HG03025 (cell line): ENCODE results near the gene DCD.
"Not testable (repeated sequence)": the region's sequence is repeated elsewhere in the genome, so short reads cannot be mapped to it uniquely, and the experiment has no call there.

Source experiments
- ATAC-seq: cut with Tn5 transposase; IDR thresholded peaks from one replicate; pipeline ENCODE4 v1.9.1; 2021; ENCODE audit warnings: mild to moderate bottlenecking, moderate library complexity; ENCODE audit not compliant: unreplicated experiment, low FRiP score

Gene DCD

GRCh38 chr12:54648265-54648664 lies at the start of gene DCD:
DCD (minus strand) TSS chr12:54648365; CDS start chr12:54648303, 62 bp downstream.
- ATAC-seq: no peak

DNA sequence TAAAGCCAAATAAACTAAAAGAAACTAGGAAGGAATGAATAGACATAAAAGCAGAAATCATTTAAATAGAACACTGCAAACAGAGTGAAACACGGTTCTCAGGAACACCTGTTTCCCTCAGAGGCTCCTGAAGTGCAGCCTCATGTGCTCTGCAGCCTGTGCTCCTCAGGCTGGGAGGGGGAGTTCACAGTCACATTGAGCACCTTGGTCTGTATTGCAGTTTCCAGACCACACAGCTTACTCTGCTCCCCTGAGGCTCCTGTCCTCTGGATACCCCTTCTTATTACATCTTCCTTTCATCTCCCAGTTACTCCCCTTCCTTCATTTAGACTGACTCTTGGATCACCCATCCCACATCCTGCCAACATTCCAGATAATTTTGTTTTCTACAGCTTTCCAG lies 49.7 kb upstream of the DCD start:
- ATAC-seq: no peak

DNA sequence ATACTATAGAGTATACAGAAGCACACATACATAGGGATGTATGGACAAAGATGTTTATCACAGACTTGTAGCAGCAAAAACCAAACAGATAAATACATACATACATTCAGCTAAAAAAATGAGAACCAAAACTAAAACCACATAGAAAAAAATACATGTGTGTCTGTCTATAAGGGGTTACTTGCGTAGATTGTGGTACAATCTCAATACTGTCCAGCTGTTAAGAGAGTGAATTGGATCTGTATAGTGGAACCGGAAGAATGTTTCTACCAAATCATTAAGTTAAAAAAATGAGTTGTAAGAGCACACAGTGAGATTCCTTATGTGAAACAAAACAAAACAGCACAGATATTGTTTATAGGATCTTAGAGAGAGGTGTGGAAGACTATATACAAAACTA lies 44.2 kb upstream of the DCD start:
- no peak for ATAC-seq

- ATAC-seq: no peak
Measured at GRCh38 chr12:54689984-54690383, 41.8 kb upstream of the DCD start.

- ATAC-seq: no peak
Measured at GRCh38 chr12:54689034-54689372, 40.8 kb upstream of the DCD start.

- no peak for ATAC-seq
Measured at GRCh38 chr12:54688309-54689033, 40.3 kb upstream of the DCD start.

- no peak for ATAC-seq
Measured at GRCh38 chr12:54684636-54685630, 36.8 kb upstream of the DCD start.

- no peak for ATAC-seq
Measured at GRCh38 chr12:54683398-54683797, 35.2 kb upstream of the DCD start.

DNA sequence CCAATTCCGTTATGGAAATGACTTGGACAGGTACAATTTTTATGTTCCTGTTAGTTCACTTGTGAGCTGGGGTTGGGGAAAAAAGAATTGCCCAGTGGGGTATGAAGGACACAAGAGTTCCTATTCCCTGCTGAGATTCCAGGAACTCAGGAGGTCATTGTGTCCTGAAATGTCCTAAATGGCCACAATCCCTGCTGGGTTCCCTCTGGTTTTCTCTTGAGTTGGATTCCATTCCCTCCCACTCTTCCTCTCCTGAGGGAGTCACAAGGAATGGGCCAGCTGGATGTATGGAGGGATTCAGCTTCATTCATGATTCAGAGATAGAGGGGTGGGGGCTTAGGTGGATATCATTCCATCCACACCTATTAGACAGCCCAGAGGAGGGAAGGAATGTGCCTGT lies 34.5 kb upstream of the DCD start:
- no peak for ATAC-seq

DNA sequence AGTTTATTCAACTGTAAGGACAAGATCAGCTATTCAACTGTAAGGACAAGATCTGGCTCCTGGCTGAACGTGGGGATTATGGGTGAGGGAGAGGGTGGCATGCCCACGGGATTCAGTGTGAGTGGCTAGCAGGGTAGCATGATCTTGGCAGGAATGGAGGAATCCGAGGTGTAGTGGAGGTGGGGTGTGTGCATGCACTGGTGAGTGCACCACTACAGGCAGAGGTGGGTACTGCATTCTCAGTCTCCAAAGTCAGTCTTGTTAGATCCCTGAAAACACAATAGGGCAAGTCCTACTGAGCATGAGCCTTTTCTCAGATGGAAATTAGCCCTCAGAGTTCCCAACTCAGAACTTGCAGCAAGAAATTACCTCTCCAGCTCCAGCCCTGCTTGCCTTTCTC lies 32.2 kb upstream of the DCD start:
- no peak for ATAC-seq

DNA sequence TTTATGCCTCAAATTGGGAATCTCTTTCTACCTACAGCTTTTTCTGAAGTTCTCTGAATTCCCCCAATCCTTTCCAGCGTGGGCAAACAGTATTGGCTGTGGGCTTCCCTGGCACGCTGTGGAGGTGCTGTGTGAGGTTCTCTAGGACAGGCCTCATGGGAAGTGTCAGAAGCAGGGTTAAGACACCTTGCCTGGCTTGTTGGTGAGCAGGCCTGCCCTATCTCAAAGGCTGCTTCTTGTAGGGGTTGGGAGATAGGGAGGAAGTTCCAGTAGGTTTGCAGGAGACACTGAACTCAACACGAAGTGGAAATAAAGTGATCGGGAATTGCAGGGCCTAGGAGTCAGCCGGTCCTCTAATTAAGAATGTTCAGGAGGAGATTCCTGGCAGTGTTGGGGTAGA lies 30.0 kb upstream of the DCD start:
- ATAC-seq: no peak

GRCh38 chr12:54667945-54668344 lies 19.8 kb upstream of the DCD start:
- ATAC-seq: no peak

GRCh38 chr12:54666008-54666407 lies 17.8 kb upstream of the DCD start:
- ATAC-seq: no peak

GRCh38 chr12:54665022-54665635 lies 17.0 kb upstream of the DCD start:
- ATAC-seq: not testable (repeated sequence)

- no peak for ATAC-seq
Measured at GRCh38 chr12:54663603-54664002, 15.4 kb upstream of the DCD start.

DNA sequence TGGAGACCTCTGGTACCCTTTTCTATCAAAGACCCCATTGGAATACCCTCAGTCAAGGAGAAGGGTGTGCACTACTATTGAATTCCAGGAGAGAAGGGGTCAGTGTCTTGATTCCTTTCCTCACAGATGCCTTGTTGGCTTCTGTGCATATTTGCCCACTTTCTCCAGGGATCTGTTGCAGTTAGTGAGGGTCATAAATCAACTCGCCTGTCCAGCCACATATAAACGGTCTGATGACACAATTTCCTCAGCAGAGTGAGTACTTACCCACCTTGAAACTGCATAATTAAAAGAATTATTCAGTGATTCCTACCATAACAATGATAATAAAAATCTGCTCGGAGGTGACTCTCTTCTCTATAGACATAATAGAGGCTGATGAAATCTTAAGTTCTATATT lies 13.9 kb upstream of the DCD start:
- ATAC-seq: no peak

- ATAC-seq: peak; percentile 69
Measured at GRCh38 chr12:54661048-54661447, 12.9 kb upstream of the DCD start.

DNA sequence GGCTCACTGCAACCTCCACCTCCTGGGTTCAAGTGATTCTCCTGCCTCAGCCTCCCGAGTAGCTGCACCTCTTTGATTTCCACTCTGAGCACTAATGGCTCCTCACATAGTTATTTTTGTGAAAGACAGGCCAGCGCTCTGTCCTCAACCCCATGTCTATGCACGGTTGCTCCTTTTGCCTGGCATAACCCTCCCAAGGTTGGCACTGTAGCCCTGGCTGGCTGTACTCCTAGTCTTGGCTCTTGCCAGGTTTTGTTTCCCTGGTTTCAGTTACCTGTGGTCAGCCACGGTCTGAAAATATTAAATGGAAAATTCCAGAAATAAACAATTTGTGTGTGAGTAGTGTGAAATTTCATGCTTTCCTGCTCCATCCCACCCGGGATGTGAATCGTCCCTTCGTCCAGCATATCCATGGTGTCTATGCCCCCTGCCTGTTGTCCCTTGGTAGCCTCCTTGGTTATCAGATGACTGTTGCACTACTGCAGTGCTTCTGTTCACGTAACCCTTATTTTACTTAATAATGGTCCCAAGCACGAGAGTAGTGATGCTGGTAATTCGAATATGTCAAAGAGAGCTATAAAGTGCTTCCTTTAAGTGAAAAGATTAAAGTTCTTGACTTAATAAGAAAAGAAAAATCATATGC lies 12.3 kb upstream of the DCD start:
- ATAC-seq: no peak

- peak; percentile 66 for ATAC-seq
Measured at GRCh38 chr12:54658306-54659264, 10.4 kb upstream of the DCD start.
